ENCODE results near the gene LRRC47. TPM values are rescaled to one million over a fixed set of nuclear protein-coding genes. Genes with fewer than 3 reads are reported as not detected.

LRRC47 gene
- total RNA-seq, 4 donors from 2014 or later = 19.0 to 44.7 (median 37.4) TPM

GRCh38 chr1:3772027-3772714, 24.1 kb downstream of the LRRC47 start:
- Histone ChIP-seq H3K4me1 (peaks cover 0 to 10% of the 10 kb centered on the region in 2 donors), H3K27ac (peak overlapping the region; percentile 70 to 94), H3K9me3 (no peaks in the 10 kb centered on the region), H3K4me3 (peak overlapping the region; percentile 48 to 55), H3K27me3 (no peaks in the 10 kb centered on the region), H3K36me3 (no peaks in the 10 kb centered on the region)
- DNase-seq = peak; percentile 91 to 95
- TF ChIP-seq POLR2A (IDR thresholded peaks at IDR 0.05) = peak in 1 of 2 donors; percentile 58
- TF ChIP-seq CTCF (IDR thresholded peaks at IDR 0.05) = no peak
- intact Hi-C loops (cut with DNase I; ENCODE audit: low total_unique reads) = no loop called here

GRCh38 chr1:3771108-3772026, 24.9 kb downstream of the LRRC47 start:
- intact Hi-C loops (cut with DNase I; ENCODE audit: low total_unique reads) = no loop called here
- peak overlapping the region; percentile 48 to 55 for H3K4me3 ChIP-seq
- no peak for DNase-seq
- H3K36me3 ChIP-seq = no peaks in the 10 kb centered on the region
- H3K27me3 ChIP-seq = no peaks in the 10 kb centered on the region
- H3K9me3 ChIP-seq = no peaks in the 10 kb centered on the region
- TF ChIP-seq CTCF (IDR thresholded peaks at IDR 0.05) = no peak
- no peak for TF ChIP-seq POLR2A (IDR thresholded peaks at IDR 0.05)
- peak overlapping the region in 1 of 2 donors; percentile 69 for H3K27ac ChIP-seq
- H3K4me1 ChIP-seq = peaks cover 0 to 10% of the 10 kb centered on the region in 2 donors

- DNase-seq = no peak
Observed at GRCh38 chr1:3770047-3770765, 26.1 kb downstream of the LRRC47 start.

GRCh38 chr1:3768811-3769390, 27.4 kb downstream of the LRRC47 start:
- no peak for DNase-seq
- TF ChIP-seq CTCF (IDR thresholded peaks at IDR 0.05) (no peak), POLR2A (IDR thresholded peaks at IDR 0.05) (no peak)
- intact Hi-C loops (cut with DNase I; ENCODE audit: low total_unique reads) = no loop called here

More at GRCh38 chr1:3770047-3770765, 26.1 kb downstream of the LRRC47 start:
- peaks cover 0 to 10% of the 10 kb centered on the region in 2 donors for H3K4me1 ChIP-seq
- H3K4me3 ChIP-seq = no peak overlapping the region
- H3K27ac ChIP-seq = no peak overlapping the region
- intact Hi-C loops (cut with DNase I; ENCODE audit: low total_unique reads) = no loop called here
- H3K27me3 ChIP-seq = no peaks in the 10 kb centered on the region
- TF ChIP-seq CTCF (IDR thresholded peaks at IDR 0.05) = no peak
- no peak for TF ChIP-seq POLR2A (IDR thresholded peaks at IDR 0.05)
- no peaks in the 10 kb centered on the region for H3K36me3 ChIP-seq
- no peaks in the 10 kb centered on the region for H3K9me3 ChIP-seq

More at GRCh38 chr1:3768811-3769390, 27.4 kb downstream of the LRRC47 start:
- H3K4me1 ChIP-seq = peaks cover 0 to 4% of the 10 kb centered on the region in 2 donors
- H3K27me3 ChIP-seq = no peaks in the 10 kb centered on the region
- H3K36me3 ChIP-seq = no peaks in the 10 kb centered on the region
- H3K4me3 ChIP-seq = no peak overlapping the region
- no peak overlapping the region for H3K27ac ChIP-seq
- H3K9me3 ChIP-seq = no peaks in the 10 kb centered on the region

Measured in uterus (tissue), 4 donors.